WERI-Rb-1 (cell line): ENCODE measurements around the gene PRR20G.

Experiments used
- DNase-seq: peaks from one replicate; pipeline ENCODE4 v3.0.0-alpha.2; 2020
- H3K27ac ChIP-seq: fragments of 250-450 bp; sonication (Bioruptor Pico); 2 replicates; pipeline ENCODE4 v1.5.1; 2020; ENCODE audit warnings: mild to moderate bottlenecking, moderate library complexity
- H3K27me3 ChIP-seq: fragments of 250-450 bp; sonication (Bioruptor Pico); 2 replicates; pipeline ENCODE4 v1.5.1; 2021; ENCODE audit warnings: mild to moderate bottlenecking, low read depth, moderate library complexity; ENCODE audit not compliant: insufficient read depth, severe bottlenecking
- H3K36me3 ChIP-seq: fragments of 250-450 bp; sonication (Bioruptor Pico); 2 replicates; pipeline ENCODE4 v1.5.1; 2020; ENCODE audit warnings: mild to moderate bottlenecking, moderate library complexity
- H3K4me3 ChIP-seq: 2 replicates; pipeline ENCODE4 v1.5.1; 2011; ENCODE audit warnings: low read depth, mild to moderate bottlenecking, control low read depth, low read length
- H3K9me3 ChIP-seq: fragments of 250-450 bp; sonication (Bioruptor Pico); 2 replicates; pipeline ENCODE4 v1.5.1; 2021; ENCODE audit warnings: mild to moderate bottlenecking, moderate library complexity; ENCODE audit not compliant: severe bottlenecking
- CTCF ChIP-seq: IDR thresholded peaks from 2 replicates; pipeline ENCODE4 v1.5.1; 2011; ENCODE audit warnings: low read depth, mild to moderate bottlenecking, control low read depth, inconsistent platforms, low read length

Gene PRR20G

GRCh38 chr3:127306361-127307111, 18.7 kb upstream of the PRR20G start:
- no peak overlapping the region for H3K27ac ChIP-seq
- no peak for DNase-seq

GRCh38 chr3:127305499-127306060, 17.7 kb upstream of the PRR20G start:
- no peak for TF ChIP-seq CTCF
- Histone ChIP-seq H3K36me3 (no peaks in the 10 kb centered on the region), H3K27me3 (no peaks in the 10 kb centered on the region), H3K27ac (no peak overlapping the region), H3K9me3 (no peaks in the 10 kb centered on the region), H3K4me3 (no peak overlapping the region)
- no peak for DNase-seq

More at GRCh38 chr3:127306361-127307111, 18.7 kb upstream of the PRR20G start:
- H3K27me3 ChIP-seq = no peaks in the 10 kb centered on the region
- H3K36me3 ChIP-seq = no peaks in the 10 kb centered on the region
- no peak overlapping the region for H3K4me3 ChIP-seq
- no peaks in the 10 kb centered on the region for H3K9me3 ChIP-seq
- TF ChIP-seq CTCF = no peak

- no peak overlapping the region for H3K4me3 ChIP-seq
- H3K36me3 ChIP-seq = no peaks in the 10 kb centered on the region
- H3K27ac ChIP-seq = no peak overlapping the region
- peak; percentile 69 for DNase-seq
- no peaks in the 10 kb centered on the region for H3K9me3 ChIP-seq
- H3K27me3 ChIP-seq = no peaks in the 10 kb centered on the region
- TF ChIP-seq CTCF = no peak
These were observed 16.4 kb upstream of the PRR20G start for GRCh38 chr3:127304121-127304744.

DNA sequence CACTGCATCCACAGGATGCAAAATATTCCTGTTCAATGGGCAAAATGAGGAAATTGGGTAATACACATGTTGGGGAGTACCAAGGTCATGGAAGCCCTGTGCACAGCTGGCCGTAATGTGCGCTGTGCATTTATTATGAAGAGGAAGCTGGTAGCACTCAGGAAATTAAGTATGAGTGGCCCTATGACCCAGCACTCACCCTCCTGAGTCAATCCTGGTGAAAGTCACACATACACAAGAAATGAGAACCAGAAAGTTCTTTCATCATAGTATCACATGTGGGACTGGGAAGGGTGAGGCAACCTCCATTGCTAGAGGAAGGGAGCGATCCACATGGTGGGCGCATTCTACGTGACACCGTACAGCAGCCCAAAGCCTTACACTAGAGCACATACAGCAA, 11.4 kb upstream of the PRR20G start:
- Histone ChIP-seq H3K36me3 (no peaks in the 10 kb centered on the region), H3K9me3 (no peaks in the 10 kb centered on the region), H3K27me3 (no peaks in the 10 kb centered on the region), H3K4me3 (no peak overlapping the region), H3K27ac (no peak overlapping the region)
- no peak for TF ChIP-seq CTCF
- DNase-seq = no peak

- no peak for DNase-seq
- Histone ChIP-seq H3K36me3 (no peaks in the 10 kb centered on the region), H3K4me3 (no peak overlapping the region), H3K27me3 (no peaks in the 10 kb centered on the region), H3K27ac (no peak overlapping the region), H3K9me3 (no peaks in the 10 kb centered on the region)
- no peak for TF ChIP-seq CTCF
These were observed 9.1 kb upstream of the PRR20G start for GRCh38 chr3:127296959-127297358.
